Left kidney (tissue), 2 donors: Measurements from ENCODE around the gene ATAD1. TPM values are rescaled to one million over a fixed set of nuclear protein-coding genes. Genes with fewer than 3 reads are reported as not detected.

Source experiments
- DNase-seq: peaks from one replicate; pipeline ENCODE4 v3.0.0-alpha.2; 2013
- polyA plus RNA-seq: library from polyadenylated mRNA; unstranded; fragments of 120-200 nt; gene quantifications from one replicate; pipeline ENCODE4 v1.2.1, GENCODE V29; 2013; ENCODE audit not compliant: insufficient read length

Gene ATAD1
- polyA plus RNA-seq, 1 donor, result 69.1 TPM

- DNase-seq, result no peak
Measured at GRCh38 chr10:87715552-87716347, 102.3 kb downstream of the ATAD1 start.

- DNase-seq, result no peak
Measured at GRCh38 chr10:87713707-87714106, 104.3 kb downstream of the ATAD1 start.

- DNase-seq, result no peak
Measured at GRCh38 chr10:87712913-87713616, 105.0 kb downstream of the ATAD1 start.

GRCh38 chr10:87707254-87707653, 110.8 kb downstream of the ATAD1 start:
- DNase-seq, result no peak

- DNase-seq, result no peak
Measured at GRCh38 chr10:87706731-87707130, 111.3 kb downstream of the ATAD1 start.

GRCh38 chr10:87705339-87705738, 112.7 kb downstream of the ATAD1 start:
- DNase-seq, result no peak

GRCh38 chr10:87703771-87704170, 114.3 kb downstream of the ATAD1 start:
- DNase-seq, result no peak

GRCh38 chr10:87702973-87703294, 115.1 kb downstream of the ATAD1 start:
- no peak for DNase-seq

- no peak for DNase-seq
Measured at GRCh38 chr10:87702260-87702972, 115.6 kb downstream of the ATAD1 start.

Other genes starting within 250 kb of the ATAD1 start
- gene PAPSS2, start 158.3 kb downstream of the ATAD1 start, polyA plus RNA-seq, result 37.2 TPM
- gene KLLN, start 45.3 kb upstream of the ATAD1 start, polyA plus RNA-seq, result 1.5 TPM
- gene PTEN, start 45.4 kb upstream of the ATAD1 start, polyA plus RNA-seq, result 77.3 TPM